HL-60 (cell line): ENCODE data around the gene ENKD1.

Experiments
- DNase-seq, 2 experiments: peaks; one replicate each; pipeline ENCODE4 v3.0.0-alpha.2; 2010 to 2020; ENCODE audit warnings: low read depth in 1 of 2, low spot score in 1 of 2
- H3K27ac ChIP-seq: fragments of 250-450 bp; sonication (Bioruptor Pico); replicated peaks from 2 replicates; pipeline ENCODE4 v1.5.1; 2020; ENCODE audit warnings: mild to moderate bottlenecking, moderate library complexity
- H3K27me3 ChIP-seq: fragments of 250-450 bp; sonication (Bioruptor Pico); 2 replicates; pipeline ENCODE4 v1.5.1; 2021; ENCODE audit warnings: mild to moderate bottlenecking, moderate library complexity; ENCODE audit not compliant: insufficient read depth, poor library complexity, severe bottlenecking
- H3K4me3 ChIP-seq: replicated peaks from 2 replicates; pipeline ENCODE4 v1.5.1; 2011; ENCODE audit warnings: mild to moderate bottlenecking, control low read depth, low read length; ENCODE audit not compliant: insufficient read depth
- CTCF ChIP-seq: IDR thresholded peaks from one replicate; pipeline ENCODE4 v1.5.1; 2011; ENCODE audit warnings: low read length, control low read depth, inconsistent platforms; ENCODE audit not compliant: insufficient read depth
- GABPA ChIP-seq: IDR thresholded peaks from 2 replicates; pipeline ENCODE4 v1.6.1; 2012; ENCODE audit warnings: low read depth
- POLR2AphosphoS5 ChIP-seq: IDR thresholded peaks from 2 replicates; pipeline ENCODE4 v1.6.1; 2012; ENCODE audit warnings: low read depth
- REST ChIP-seq: IDR thresholded peaks from 2 replicates; pipeline ENCODE4 v1.6.1; 2012; ENCODE audit warnings: low read depth; ENCODE audit not compliant: insufficient replicate concordance
- SPI1 ChIP-seq: IDR thresholded peaks from 2 replicates; pipeline ENCODE4 v1.6.1; 2012; ENCODE audit warnings: low read depth, mild to moderate bottlenecking, borderline replicate concordance

Gene ENKD1

DNA sequence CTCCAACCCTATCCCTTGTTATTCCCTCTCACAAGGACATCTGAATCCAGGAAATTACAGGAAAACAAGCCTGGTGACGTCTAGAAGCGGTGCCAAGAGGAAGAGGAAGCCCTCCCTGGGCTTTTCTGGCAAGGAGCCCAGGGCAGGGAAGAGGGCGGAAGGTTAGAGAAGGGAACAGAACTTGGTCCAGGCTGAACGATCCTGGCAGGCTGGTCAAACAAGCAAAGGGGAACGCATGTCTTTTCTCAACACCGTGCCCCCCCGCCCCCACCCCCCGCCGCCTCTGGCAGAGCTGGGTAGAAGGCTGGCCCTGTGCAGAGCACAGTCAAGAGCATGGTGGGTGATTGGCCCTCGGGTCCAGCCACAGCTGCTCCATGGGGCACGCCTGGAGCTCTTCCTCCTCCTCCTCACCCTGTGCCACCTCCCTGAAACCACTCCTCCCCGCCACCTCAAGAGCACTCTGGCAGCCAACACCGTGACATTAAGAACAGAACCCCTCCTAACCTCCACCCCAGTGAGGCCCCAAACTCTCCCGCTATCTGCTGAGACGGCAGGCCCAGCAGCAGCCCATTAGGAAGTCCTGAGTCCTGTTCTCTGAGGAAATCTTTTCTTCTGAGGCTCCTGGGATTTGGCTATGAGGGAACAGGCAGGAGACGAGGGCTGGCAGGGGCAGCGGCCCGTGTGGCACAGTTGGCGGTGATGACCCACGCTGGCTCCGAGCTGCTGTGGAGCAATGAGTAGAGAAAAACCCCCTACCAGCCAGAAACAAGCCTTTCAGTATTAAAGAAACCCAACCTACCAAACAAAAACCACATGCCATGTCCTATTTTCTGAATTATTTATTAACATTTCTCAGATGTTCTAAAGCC, 7.4 kb upstream of the ENKD1 start:
- TF ChIP-seq SPI1 (peak; percentile 75; the same call in 1 of the 2 replicates), CTCF (no peak), POLR2AphosphoS5 (peak; percentile 40; the same call in 1 of the 2 replicates), REST (no peak)
- Histone ChIP-seq H3K27me3 (no peaks in the 10 kb centered on the region), H3K27ac (peak overlapping the region; percentile 59), H3K4me3 (no peak overlapping the region)
- DNase-seq = peak; percentile 63 to 71

DNA sequence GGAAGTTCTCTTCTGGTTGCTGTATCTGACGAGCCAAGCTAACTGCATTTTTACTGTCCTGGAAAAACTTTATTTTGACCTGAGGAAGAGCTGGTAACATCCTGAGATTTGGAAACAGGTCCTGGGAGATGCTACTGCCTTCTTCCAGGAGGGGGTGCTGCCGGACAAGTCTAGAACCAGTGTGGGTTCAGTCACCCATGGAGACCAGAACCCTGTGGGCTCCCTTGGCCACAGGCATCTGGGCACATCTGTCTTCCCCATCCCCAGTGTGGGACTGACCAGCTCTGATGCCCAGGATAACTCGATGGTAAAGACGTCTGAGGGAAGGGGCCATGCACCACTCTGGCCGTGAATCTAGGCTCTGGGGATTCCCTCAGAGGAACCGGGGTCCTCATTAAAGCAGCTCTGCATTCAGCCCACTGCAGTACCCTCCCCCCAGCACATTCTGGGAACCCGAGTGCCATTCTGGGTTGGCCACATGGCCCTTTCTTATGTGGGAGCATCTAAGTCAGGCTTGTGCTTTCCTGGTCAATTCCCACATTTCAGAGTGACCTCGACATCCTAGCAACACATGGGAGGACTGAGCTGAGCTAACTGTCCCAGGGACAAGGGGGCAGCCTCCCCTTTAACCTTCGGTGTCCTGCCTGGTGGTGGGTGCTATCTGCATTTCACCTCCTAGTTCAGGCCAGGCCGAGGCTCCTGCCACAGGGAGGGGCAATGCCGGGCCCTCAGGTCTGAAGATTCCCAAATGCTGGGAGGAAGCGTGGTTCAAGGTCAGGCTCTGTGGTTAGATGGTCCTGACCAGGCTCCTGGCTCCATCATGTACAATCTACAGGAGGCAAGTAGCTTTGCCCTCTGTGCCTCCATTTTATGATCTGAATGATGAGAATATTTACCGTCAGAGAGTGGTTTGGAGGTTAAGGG, 6.5 kb upstream of the ENKD1 start:
- H3K27ac ChIP-seq = peak overlapping the region; percentile 59
- TF ChIP-seq CTCF (peak; percentile 80), GABPA (no peak)
- no peak overlapping the region for H3K4me3 ChIP-seq
- H3K27me3 ChIP-seq = no peaks in the 10 kb centered on the region
- DNase-seq = peak; percentile 47 to 84

DNA sequence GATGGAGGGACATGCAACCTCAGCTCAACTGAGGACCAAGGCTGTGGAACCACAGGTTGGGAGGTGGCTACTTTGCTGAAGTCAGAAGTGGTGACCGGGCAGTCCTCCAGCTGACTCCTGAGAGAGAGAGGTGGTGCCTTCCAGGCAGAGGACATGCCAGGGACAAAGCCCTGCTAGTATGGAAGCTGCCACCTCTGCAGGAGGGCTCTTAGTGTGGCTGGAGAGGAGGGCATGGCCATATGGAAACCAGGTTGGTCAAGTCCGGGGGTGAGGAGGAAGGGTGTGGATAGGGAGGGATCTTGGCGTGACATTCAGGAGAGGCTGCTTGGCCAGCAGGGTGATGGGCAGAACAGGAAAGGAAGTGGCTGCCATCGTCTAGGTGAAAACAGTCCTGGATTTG, 5.8 kb upstream of the ENKD1 start:
- TF ChIP-seq CTCF = no peak
- TF ChIP-seq POLR2AphosphoS5 = no peak
- Histone ChIP-seq H3K27ac (no peak overlapping the region), H3K4me3 (no peak overlapping the region), H3K27me3 (no peaks in the 10 kb centered on the region)
- DNase-seq = no peak

DNA sequence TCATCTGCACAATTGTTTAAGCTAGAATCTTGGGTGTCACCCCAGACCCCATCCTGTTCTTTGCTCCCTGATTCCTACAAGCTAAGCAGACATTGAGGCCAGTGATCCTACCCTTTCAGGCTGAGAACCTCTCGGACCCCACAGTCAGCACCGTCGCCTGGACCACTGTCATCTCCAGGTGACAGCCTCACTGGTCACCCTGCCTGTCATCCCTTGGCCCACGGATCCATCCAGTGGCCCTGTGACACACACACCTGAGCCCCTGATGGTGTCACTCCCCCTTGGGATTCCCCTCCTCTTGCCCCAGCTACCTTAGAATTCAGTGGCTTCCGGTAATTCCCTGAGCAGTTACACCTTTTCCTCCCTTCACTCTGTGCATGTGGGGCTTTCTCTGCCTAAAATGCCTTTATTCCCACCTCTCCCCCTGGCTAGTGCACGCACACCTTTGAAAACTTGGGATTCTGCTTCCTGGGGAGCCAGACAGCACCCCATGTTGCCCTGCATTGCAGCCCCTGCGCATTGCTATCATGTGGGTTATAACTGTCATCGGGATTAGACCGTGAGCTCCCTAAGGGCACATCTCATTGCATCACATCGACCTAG, 3.0 kb upstream of the ENKD1 start:
- Histone ChIP-seq H3K4me3 (no peak overlapping the region), H3K27me3 (no peaks in the 10 kb centered on the region), H3K27ac (no peak overlapping the region)
- DNase-seq = no peak
- no peak for TF ChIP-seq CTCF
- TF ChIP-seq GABPA = no peak
- TF ChIP-seq SPI1 = no peak
- TF ChIP-seq REST = no peak
- TF ChIP-seq POLR2AphosphoS5 = no peak
